GM23338 (cell line): Measurements from ENCODE around the gene KMT2E. TPM values are rescaled to one million over a fixed set of nuclear protein-coding genes. Genes with fewer than 3 reads are reported as not detected.

Experiments
- ATAC-seq: fragments of 200-7000 bp; cut with Tn5 transposase; 3 replicates; pipeline ENCODE4 v1.9.1; 2020
- DNase-seq: peaks from one replicate; pipeline ENCODE4 v3.0.0-alpha.2; 2015; ENCODE audit warnings: low spot score
- H2AFZ ChIP-seq: fragments of 200-600 bp; sonication (generic); 2 replicates; pipeline ENCODE4 v1.8.0; 2016; ENCODE audit warnings: antibody characterized with exemption, mild to moderate bottlenecking, moderate library complexity
- H3F3A ChIP-seq: fragments of 200-600 bp; sonication (generic); replicated peaks from 2 replicates; pipeline ENCODE4 v1.8.0; 2017; ENCODE audit warnings: antibody characterized with exemption, mixed run types, low read depth
- H3K27ac ChIP-seq: fragments of 200-600 bp; sonication (generic); 2 replicates; pipeline ENCODE4 v1.6.1; 2016; ENCODE audit warnings: low read depth
- H3K27me3 ChIP-seq: fragments of 200-600 bp; sonication (generic); 2 replicates; pipeline ENCODE4 v1.8.0; 2016; ENCODE audit warnings: mild to moderate bottlenecking, mixed run types, moderate library complexity; ENCODE audit not compliant: insufficient read depth
- H3K36me3 ChIP-seq: fragments of 200-600 bp; sonication (generic); 2 replicates; pipeline ENCODE4 v1.8.0; 2016; ENCODE audit warnings: mild to moderate bottlenecking; ENCODE audit not compliant: insufficient read depth
- H3K4me1 ChIP-seq: fragments of 200-600 bp; sonication (generic); 2 replicates; pipeline ENCODE4 v1.8.0; 2016; ENCODE audit warnings: mild to moderate bottlenecking, moderate library complexity; ENCODE audit not compliant: insufficient read depth
- H3K4me2 ChIP-seq: fragments of 200-600 bp; sonication (generic); 2 replicates; pipeline ENCODE4 v1.7.1; 2017; ENCODE audit warnings: mixed run types
- H3K4me3 ChIP-seq: fragments of 200-600 bp; sonication (generic); 2 replicates; pipeline ENCODE4 v1.6.1; 2016; ENCODE audit warnings: mixed run types
- H3K79me2 ChIP-seq: fragments of 200-600 bp; sonication (generic); replicated peaks from 2 replicates; pipeline ENCODE4 v1.8.0; 2017; ENCODE audit warnings: mild to moderate bottlenecking; ENCODE audit not compliant: insufficient read depth
- H3K9me2 ChIP-seq: fragments of 200-600 bp; sonication (generic); 2 replicates; pipeline ENCODE4 v1.8.0; 2017; ENCODE audit not compliant: insufficient read depth
- H4K20me1 ChIP-seq: fragments of 200-600 bp; sonication (generic); replicated peaks from 2 replicates; pipeline ENCODE4 v1.8.0; 2017; ENCODE audit warnings: mild to moderate bottlenecking; ENCODE audit not compliant: insufficient read depth
- H3K27ac Mint-ChIP-seq: 2 replicates; pipeline ENCODE4 v1.8.0; 2020; ENCODE audit warnings: inconsistent platforms, mild to moderate bottlenecking, moderate library complexity, mixed read lengths
- H3K27me3 Mint-ChIP-seq: 3 replicates; pipeline ENCODE4 v1.8.0; 2022; ENCODE audit warnings: low read depth, mild to moderate bottlenecking, moderate library complexity, mixed read lengths, inconsistent platforms; ENCODE audit not compliant: insufficient read depth, poor library complexity
- H3K36me3 Mint-ChIP-seq: 3 replicates; pipeline ENCODE4 v1.8.0; 2021; ENCODE audit warnings: low read depth, mild to moderate bottlenecking, inconsistent platforms, moderate library complexity, mixed read lengths
- H3K4me1 Mint-ChIP-seq: 3 replicates; pipeline ENCODE4 v1.8.0; 2020; ENCODE audit warnings: mild to moderate bottlenecking, inconsistent platforms, mixed read lengths
- H3K4me3 Mint-ChIP-seq: 3 replicates; pipeline ENCODE4 v1.8.0; 2021; ENCODE audit warnings: moderate library complexity, mild to moderate bottlenecking, inconsistent platforms, mixed read lengths
- H3K9me3 Mint-ChIP-seq: 3 replicates; pipeline ENCODE4 v1.8.0; 2020; ENCODE audit warnings: moderate library complexity, mild to moderate bottlenecking, inconsistent platforms, mixed read lengths
- CREB1 ChIP-seq: fragments of 250-450 bp; sonication (Bioruptor Pico); IDR thresholded peaks from 2 replicates; pipeline ENCODE4 v1.5.0; 2020; ENCODE audit warnings: low read depth, mild to moderate bottlenecking, moderate library complexity
- CTCF ChIP-seq, 2 experiments: fragments of 200-600 bp in 1 of 2; sonication (generic) in 1 of 2; conservative IDR thresholded peaks; 2 replicates each; pipeline versions ENCODE4 v1.5.1 to v1.6.1; 2016 to 2017; ENCODE audit warnings: antibody characterized with exemption in 2 of 2, low read depth in 2 of 2, mild to moderate bottlenecking in 2 of 2, moderate library complexity in 1 of 2
- ETS1 ChIP-seq: IDR thresholded peaks from 2 replicates; pipeline ENCODE4 v1.6.1; 2016; ENCODE audit warnings: antibody characterized with exemption
- EZH2 ChIP-seq: fragments of 200-600 bp; sonication (generic); IDR thresholded peaks from one replicate; pipeline ENCODE4 v1.8.0; 2017; ENCODE audit warnings: antibody characterized with exemption, mild to moderate bottlenecking, low read depth; ENCODE audit not compliant: unreplicated experiment
- EZH2phosphoT487 ChIP-seq: fragments of 200-600 bp; sonication (generic); IDR thresholded peaks from one replicate; pipeline ENCODE4 v1.8.1; 2018; ENCODE audit warnings: antibody characterized with exemption; ENCODE audit not compliant: unreplicated experiment
- JUNB ChIP-seq: IDR thresholded peaks from one replicate; pipeline ENCODE4 v1.6.1; 2016; ENCODE audit warnings: antibody characterized with exemption; ENCODE audit not compliant: unreplicated experiment
- NANOG ChIP-seq: IDR thresholded peaks from 2 replicates; pipeline ENCODE4 v1.6.1; 2016; ENCODE audit warnings: antibody characterized with exemption, borderline replicate concordance
- POLR2AphosphoS5 ChIP-seq: IDR thresholded peaks from 2 replicates; pipeline ENCODE4 v1.6.1; 2016; ENCODE audit warnings: antibody characterized with exemption, low read depth
- REST ChIP-seq: IDR thresholded peaks from one replicate; pipeline ENCODE4 v1.6.1; 2018; ENCODE audit warnings: antibody characterized with exemption; ENCODE audit not compliant: unreplicated experiment
- STAT1 ChIP-seq: IDR thresholded peaks from one replicate; pipeline ENCODE4 v1.6.1; 2016; ENCODE audit warnings: antibody characterized with exemption; ENCODE audit not compliant: unreplicated experiment
- ZNF114 ChIP-seq: fragments of 250-450 bp; sonication (Bioruptor Pico); IDR thresholded peaks from 2 replicates; pipeline ENCODE4 v1.5.0; 2020; ENCODE audit warnings: mild to moderate bottlenecking, moderate library complexity
- ZNF331 ChIP-seq: fragments of 250-450 bp; sonication (Bioruptor Pico); IDR thresholded peaks from 2 replicates; pipeline ENCODE4 v1.5.0; 2020; ENCODE audit warnings: low read depth, mild to moderate bottlenecking, moderate library complexity
- ZNF462 ChIP-seq: fragments of 250-450 bp; sonication (Bioruptor Pico); IDR thresholded peaks from 2 replicates; pipeline ENCODE4 v1.5.0; 2020; ENCODE audit warnings: mild to moderate bottlenecking, moderate library complexity
- polyA plus RNA-seq: library from polyadenylated mRNA; unstranded; fragments of >200 nt; fragmentation: Nextera tagmentation; extraction: Ambion mirVana; gene quantifications from 2 replicates; pipeline ENCODE4 v1.2.1, GENCODE V29; 2016
- total RNA-seq: library from RNA; depleted of rRNA; stranded (reverse); fragments of >200 nt; shearing (Covaris generic); gene quantifications from 2 replicates; pipeline ENCODE4 v1.2.3, GENCODE V29; 2014

Gene KMT2E
- total and polyA plus RNA-seq, 2 experiments from 2014 or later = 50.2 to 70.9 TPM

GRCh38 chr7:105130580-105130979, 116.6 kb downstream of the KMT2E start:
- H3K27me3 ChIP-seq = no peaks in the 10 kb centered on the region
- peaks cover 12% of the 10 kb centered on the region for H3K79me2 ChIP-seq
- H3K9me3 Mint-ChIP-seq = no peaks in the 10 kb centered on the region
- peak overlapping the region; percentile 50; the same call in 1 of the 2 replicates for H3K27ac ChIP-seq
- no peaks in the 10 kb centered on the region; the same call in 1 of the 2 replicates for H3K9me2 ChIP-seq
- no peaks in the 10 kb centered on the region for H3K36me3 ChIP-seq
- no peak overlapping the region for H3K4me3 Mint-ChIP-seq
- no peaks in the 10 kb centered on the region for H3F3A ChIP-seq
- no peaks in the 10 kb centered on the region for H3K27me3 Mint-ChIP-seq
- no peak overlapping the region for H3K27ac Mint-ChIP-seq
- no peak overlapping the region for H2AFZ ChIP-seq
- no peak overlapping the region for H3K4me3 ChIP-seq
- no peak overlapping the region for H3K4me2 ChIP-seq
- TF ChIP-seq CTCF (conservative IDR thresholded peaks at IDR 0.05; ENCODE audit: low read depth in 2 of 2) = no peak
- no peak for TF ChIP-seq REST
- no peak for TF ChIP-seq ZNF462 (CRISPR knock-in tag)
- no peak for TF ChIP-seq EZH2
- no peak for TF ChIP-seq ETS1
- no peak for TF ChIP-seq POLR2AphosphoS5
- TF ChIP-seq NANOG = no peak
- no peak for TF ChIP-seq ZNF331
- no peak for TF ChIP-seq STAT1
- no peak for TF ChIP-seq ZNF114 (CRISPR knock-in tag)
- TF ChIP-seq EZH2phosphoT487 = no peak
- no peak for TF ChIP-seq JUNB
- TF ChIP-seq CREB1 (CRISPR knock-in tag) = no peak
- no peak for DNase-seq
- H3K36me3 Mint-ChIP-seq = peaks cover 6% of the 10 kb centered on the region; the same call in 2 of the 3 replicates
- peaks cover 6% of the 10 kb centered on the region for H3K4me1 Mint-ChIP-seq
- H4K20me1 ChIP-seq = peaks cover 8% of the 10 kb centered on the region; the same call in 1 of the 2 replicates
- no peak for ATAC-seq
- H3K4me1 ChIP-seq = no peaks in the 10 kb centered on the region
